ENCODE measurements around the gene MEOX1.
"Not testable (repeated sequence)": the region's sequence is repeated elsewhere in the genome, so short reads cannot be mapped to it uniquely, and the experiment has no call there.

Gene MEOX1

DNA sequence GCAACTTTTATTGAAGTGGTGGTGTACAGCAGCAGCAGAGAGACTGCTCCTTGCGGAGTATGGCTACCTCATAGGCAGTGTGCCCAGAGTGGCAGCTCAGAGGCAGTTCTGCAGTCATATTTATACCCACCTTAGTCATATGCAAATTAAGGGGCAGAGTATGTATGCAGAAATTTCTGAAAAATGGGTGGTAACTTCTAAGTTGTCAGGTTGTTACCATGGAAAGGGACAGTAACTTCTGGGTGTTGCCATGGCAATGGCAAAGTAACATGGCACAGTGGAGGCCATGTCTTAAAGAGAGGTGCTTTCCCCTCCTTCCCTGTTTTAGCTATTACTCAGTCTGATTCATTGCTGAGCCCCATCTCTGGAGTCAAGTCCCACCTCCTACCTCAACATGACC is 53.4 kb downstream of the MEOX1 start:
- no peaks in the 10 kb centered on the region for H3K36me3 ChIP-seq (ENCODE audit: low read length)

GRCh38 chr17:43604549-43604948 is 57.2 kb downstream of the MEOX1 start:
- H3F3A ChIP-seq (ENCODE audit: insufficient read depth): no peaks in the 10 kb centered on the region
- no peak overlapping the region for H3K4me2 ChIP-seq (ENCODE audit: low read depth, low read length, poor library complexity, severe bottlenecking)
- no peak overlapping the region for H2AFZ ChIP-seq (ENCODE audit: low read depth, low read length, severe bottlenecking)
- H3K27ac ChIP-seq (ENCODE audit: low read depth, low read length): no peak overlapping the region
- H3K36me3 ChIP-seq (ENCODE audit: low read length): no peaks in the 10 kb centered on the region
- H3K9me3 ChIP-seq (ENCODE audit: insufficient read depth, low read length): no peaks in the 10 kb centered on the region
- TF ChIP-seq CTCF (IDR thresholded peaks at IDR 0.05; ENCODE audit: insufficient read depth, low read length, poor library complexity, severe bottlenecking) (no peak), EZH2phosphoT487 (conservative IDR thresholded peaks at IDR 0.05; ENCODE audit: low read length) (no peak)
- no peaks in the 10 kb centered on the region for H4K20me1 ChIP-seq (ENCODE audit: low read depth, low read length)
- H3K27me3 ChIP-seq (ENCODE audit: low read length): no peaks in the 10 kb centered on the region
- no peak overlapping the region for H3K4me3 ChIP-seq (ENCODE audit: insufficient read depth, low read length, poor library complexity, severe bottlenecking)
- no peaks in the 10 kb centered on the region for H3K79me2 ChIP-seq (ENCODE audit: insufficient read depth, low read length)
- H3K9me2 ChIP-seq (replicated peaks; ENCODE audit: insufficient read depth, low read length): no peaks in the 10 kb centered on the region
- H3K9ac ChIP-seq (ENCODE audit: low read length): no peak overlapping the region

More for the DNA sequence above, 53.4 kb downstream of the MEOX1 start:
- H3K9me3 ChIP-seq (ENCODE audit: insufficient read depth, low read length): no peaks in the 10 kb centered on the region
- H3K27me3 ChIP-seq (ENCODE audit: low read length): no peaks in the 10 kb centered on the region
- H3K9ac ChIP-seq (ENCODE audit: low read length): no peak overlapping the region
- H3K4me3 ChIP-seq (ENCODE audit: insufficient read depth, low read length, poor library complexity, severe bottlenecking): no peak overlapping the region
- H2AFZ ChIP-seq (ENCODE audit: low read depth, low read length, severe bottlenecking): no peak overlapping the region
- H3K27ac ChIP-seq (ENCODE audit: low read depth, low read length): no peak overlapping the region
- H3K9me2 ChIP-seq (replicated peaks; ENCODE audit: insufficient read depth, low read length): no peaks in the 10 kb centered on the region
- H3K79me2 ChIP-seq (ENCODE audit: insufficient read depth, low read length): no peaks in the 10 kb centered on the region
- H3F3A ChIP-seq (ENCODE audit: insufficient read depth): no peaks in the 10 kb centered on the region
- no peak overlapping the region for H3K4me2 ChIP-seq (ENCODE audit: low read depth, low read length, poor library complexity, severe bottlenecking)
- TF ChIP-seq CTCF (IDR thresholded peaks at IDR 0.05; ENCODE audit: insufficient read depth, low read length, poor library complexity, severe bottlenecking): no peak
- TF ChIP-seq EZH2phosphoT487 (conservative IDR thresholded peaks at IDR 0.05; ENCODE audit: low read length): no peak
- no peaks in the 10 kb centered on the region for H4K20me1 ChIP-seq (ENCODE audit: low read depth, low read length)

DNA sequence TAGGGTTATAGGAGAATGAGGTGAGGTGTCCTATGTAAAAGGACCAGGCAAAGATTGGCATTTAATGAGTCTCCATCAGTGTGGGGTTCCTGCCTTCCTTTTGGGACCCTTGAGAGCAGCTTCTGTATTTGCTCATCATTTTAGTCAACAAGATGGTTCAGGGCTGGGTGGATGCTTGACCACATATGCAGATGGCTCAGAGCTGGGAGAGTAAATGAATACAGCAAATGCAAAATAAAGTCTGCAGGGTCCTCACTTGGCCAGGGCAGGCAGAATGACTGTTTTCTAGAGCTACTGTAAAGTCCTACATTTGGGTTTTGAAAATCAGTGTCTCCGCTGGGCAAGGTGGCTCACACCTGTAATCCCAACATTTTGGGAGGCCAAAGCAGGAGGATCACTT is 58.4 kb downstream of the MEOX1 start:
- no peak overlapping the region for H3K4me3 ChIP-seq (ENCODE audit: insufficient read depth, low read length, poor library complexity, severe bottlenecking)
- H3F3A ChIP-seq (ENCODE audit: insufficient read depth): no peaks in the 10 kb centered on the region
- TF ChIP-seq CTCF (IDR thresholded peaks at IDR 0.05; ENCODE audit: insufficient read depth, low read length, poor library complexity, severe bottlenecking) (no peak), EZH2phosphoT487 (conservative IDR thresholded peaks at IDR 0.05; ENCODE audit: low read length) (no peak)
- no peaks in the 10 kb centered on the region for H3K79me2 ChIP-seq (ENCODE audit: insufficient read depth, low read length)
- no peak overlapping the region for H3K4me2 ChIP-seq (ENCODE audit: low read depth, low read length, poor library complexity, severe bottlenecking)
- H3K36me3 ChIP-seq (ENCODE audit: low read length): no peaks in the 10 kb centered on the region
- no peak overlapping the region for H3K9ac ChIP-seq (ENCODE audit: low read length)
- no peaks in the 10 kb centered on the region for H3K9me2 ChIP-seq (replicated peaks; ENCODE audit: insufficient read depth, low read length)
- H3K9me3 ChIP-seq (ENCODE audit: insufficient read depth, low read length): no peaks in the 10 kb centered on the region
- no peak overlapping the region for H3K27ac ChIP-seq (ENCODE audit: low read depth, low read length)
- H4K20me1 ChIP-seq (ENCODE audit: low read depth, low read length): no peaks in the 10 kb centered on the region
- H2AFZ ChIP-seq (ENCODE audit: low read depth, low read length, severe bottlenecking): no peak overlapping the region
- H3K27me3 ChIP-seq (ENCODE audit: low read length): no peaks in the 10 kb centered on the region

DNA sequence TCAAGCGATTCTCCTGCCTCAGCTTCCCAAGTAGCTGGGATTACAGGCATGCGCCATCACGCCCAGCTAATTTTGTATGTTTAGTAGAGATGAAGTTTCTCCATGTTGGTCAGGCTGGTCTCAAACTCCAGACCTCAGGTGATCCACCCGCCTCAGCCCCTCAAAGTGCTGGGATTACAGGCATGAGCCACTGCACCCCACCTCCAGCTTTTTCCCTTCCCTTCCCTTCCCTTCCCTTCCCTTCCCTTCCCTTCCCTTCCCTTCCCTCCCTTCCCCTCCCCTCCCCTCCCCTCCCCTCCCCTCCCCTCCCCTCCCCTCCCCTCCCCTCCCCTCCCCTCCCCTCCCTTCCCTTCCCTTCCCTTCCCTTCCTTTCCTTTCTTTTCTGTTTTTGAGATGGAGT is 59.2 kb downstream of the MEOX1 start:
- H3F3A ChIP-seq (ENCODE audit: insufficient read depth); H3K36me3 ChIP-seq (ENCODE audit: low read length); H3K9ac ChIP-seq (ENCODE audit: low read length); H3K27ac ChIP-seq (ENCODE audit: low read depth, low read length); H2AFZ ChIP-seq (ENCODE audit: low read depth, low read length, severe bottlenecking); H3K9me3 ChIP-seq (ENCODE audit: insufficient read depth, low read length); H4K20me1 ChIP-seq (ENCODE audit: low read depth, low read length); H3K79me2 ChIP-seq (ENCODE audit: insufficient read depth, low read length); H3K9me2 ChIP-seq (replicated peaks; ENCODE audit: insufficient read depth, low read length); H3K4me3 ChIP-seq (ENCODE audit: insufficient read depth, low read length, poor library complexity, severe bottlenecking); H3K27me3 ChIP-seq (ENCODE audit: low read length); H3K4me2 ChIP-seq (ENCODE audit: low read depth, low read length, poor library complexity, severe bottlenecking): not testable (repeated sequence)

All from SU-DHL-6 (cell line).